Gastroesophageal sphincter (tissue), 4 donors: ENCODE measurements around the gene IL18BP. TPM values are rescaled to one million over a fixed set of nuclear protein-coding genes. Genes with fewer than 3 reads are reported as not detected.

Experiments
- ATAC-seq: fragments of 150-250 bp; one replicate; pipeline ENCODE4 v1.9.1; 2016; ENCODE audit warnings: mild to moderate bottlenecking, moderate library complexity
- H3K27ac ChIP-seq, 4 donors: fragments of 200-600 bp; sonication (generic) in 3 of 4; 1 replicate in 3 of 4; 2 replicates in 1 of 4; pipeline ENCODE4 v1.5.1; 2016 to 2019
- H3K27me3 ChIP-seq: fragments of 200-600 bp; sonication (generic); one replicate; pipeline ENCODE4 v1.5.1; 2019
- H3K36me3 ChIP-seq, 2 donors: fragments of 200-600 bp; sonication (generic); one replicate each; pipeline ENCODE4 v1.5.1; 2019; ENCODE audit warnings: control low read depth in 1 of 2
- H3K4me1 ChIP-seq, 3 donors: fragments of 200-600 bp; sonication (generic); 1 replicate in 2 of 3; 2 replicates in 1 of 3; pipeline ENCODE4 v1.5.1; 2016 to 2019; ENCODE audit warnings: control low read depth in 2 of 3
- H3K4me3 ChIP-seq, 2 donors: fragments of 200-600 bp; sonication (generic); one replicate each; pipeline ENCODE4 v1.5.1; 2019; ENCODE audit warnings: mild to moderate bottlenecking in 1 of 2, moderate library complexity in 1 of 2
- H3K9me3 ChIP-seq, 3 donors: fragments of 200-600 bp; sonication (generic); one replicate each; pipeline ENCODE4 v1.5.1; 2017 to 2019; ENCODE audit warnings: control low read depth in 2 of 3
- CTCF ChIP-seq, 4 experiments: fragments of 200-600 bp in 2 of 4; fragments of 450-650 bp in 2 of 4; sonication (generic) in 1 of 4; IDR thresholded peaks; one replicate each; pipeline ENCODE4 v1.5.1; 2017 to 2019; ENCODE audit warnings: antibody characterized with exemption in 4 of 4, mild to moderate bottlenecking in 2 of 4, moderate library complexity in 2 of 4
- EP300 ChIP-seq: sonication (generic); formaldehyde crosslinking; IDR thresholded peaks from one replicate; pipeline ENCODE4 v1.6.1; 2017; ENCODE audit warnings: antibody characterized with exemption, mild to moderate bottlenecking
- POLR2A ChIP-seq, 2 donors: fragments of 450-650 bp; IDR thresholded peaks; one replicate each; pipeline ENCODE4 v1.6.1; 2017; ENCODE audit warnings: antibody characterized with exemption in 2 of 2, mild to moderate bottlenecking in 2 of 2, moderate library complexity in 1 of 2
- POLR2AphosphoS5 ChIP-seq: sonication (generic); formaldehyde crosslinking; IDR thresholded peaks from one replicate; pipeline ENCODE4 v1.6.1; 2017; ENCODE audit warnings: antibody characterized with exemption
- WGBS, 2 donors: methylation state at CpG; one replicate each; pipeline ENCODE4 v1.1.5; 2018; ENCODE audit warnings: low coverage in 1 of 2; 5-methylcytosine and 5-hydroxymethylcytosine counted together
- total RNA-seq, 4 donors: library from RNA; depleted of rRNA; stranded (reverse); fragments of >200 nt; gene quantifications; one replicate each; pipeline ENCODE4 v1.1.0, GENCODE V29; 2016

The IL18BP gene
- total RNA-seq, 4 donors from 2014 or later = 2.5 to 8.9 (median 6.7) TPM

- no peak overlapping the region for H3K4me3 ChIP-seq
- no peaks in the 10 kb centered on the region for H3K27me3 ChIP-seq
- H3K36me3 ChIP-seq = peaks cover 3 to 42% of the 10 kb centered on the region in 2 donors
- H3K27ac ChIP-seq = no peak overlapping the region
- peaks cover 0 to 12% (median 4%) of the 10 kb centered on the region in 3 donors for H3K4me1 ChIP-seq
- no peak for ATAC-seq
- H3K9me3 ChIP-seq = no peaks in the 10 kb centered on the region
- TF ChIP-seq CTCF (IDR thresholded peaks at IDR 0.05) (no peak), POLR2AphosphoS5 (no peak), POLR2A (IDR thresholded peaks at IDR 0.05) (no peak), EP300 (no peak)
- 90% methylated on average over 2 of the region's 3 CpGs; no CpG with 5 or more reads in 1 of the 2 donors for WGBS, 2 donors
These were observed 3.9 kb upstream of the IL18BP start for GRCh38 chr11:71994786-71995185.

- no peaks in the 10 kb centered on the region for H3K27me3 ChIP-seq
- H3K36me3 ChIP-seq = peaks cover 3 to 36% of the 10 kb centered on the region in 2 donors
- no peak for TF ChIP-seq POLR2A (IDR thresholded peaks at IDR 0.05)
- TF ChIP-seq EP300 = no peak
- no peak for TF ChIP-seq CTCF (IDR thresholded peaks at IDR 0.05)
- TF ChIP-seq POLR2AphosphoS5 = no peak
- 100% methylated on average over 1 of the region's 3 CpGs; no CpG with 5 or more reads in 1 of the 2 donors for WGBS, 2 donors
- no peaks in the 10 kb centered on the region for H3K9me3 ChIP-seq
- ATAC-seq = no peak
- no peak overlapping the region for H3K4me3 ChIP-seq
- no peak overlapping the region for H3K27ac ChIP-seq
- H3K4me1 ChIP-seq = peaks cover 5 to 22% (median 7%) of the 10 kb centered on the region in 3 donors
These were observed 2.9 kb upstream of the IL18BP start for GRCh38 chr11:71995726-71996291.

GRCh38 chr11:71996517-71996916 lies 2.2 kb upstream of the IL18BP start:
- H3K9me3 ChIP-seq = no peaks in the 10 kb centered on the region
- H3K27me3 ChIP-seq = no peaks in the 10 kb centered on the region
- peaks cover 0 to 36% of the 10 kb centered on the region in 2 donors for H3K36me3 ChIP-seq
- H3K4me3 ChIP-seq = no peak overlapping the region
- no peak overlapping the region for H3K27ac ChIP-seq
- no peak for TF ChIP-seq CTCF (IDR thresholded peaks at IDR 0.05)
- TF ChIP-seq EP300 = no peak
- no CpG with 5 or more reads among the region's 4 CpGs for WGBS, 2 donors
- peaks cover 5 to 29% (median 7%) of the 10 kb centered on the region in 3 donors for H3K4me1 ChIP-seq
- ATAC-seq = no peak

- no peak for ATAC-seq
- Histone ChIP-seq H3K4me1 (peaks cover 5 to 33% (median 7%) of the 10 kb centered on the region in 3 donors), H3K4me3 (no peak overlapping the region), H3K36me3 (peaks cover 0 to 36% of the 10 kb centered on the region in 2 donors), H3K27ac (no peak overlapping the region), H3K27me3 (no peaks in the 10 kb centered on the region), H3K9me3 (no peaks in the 10 kb centered on the region)
- no peak for TF ChIP-seq CTCF (IDR thresholded peaks at IDR 0.05)
- no peak for TF ChIP-seq POLR2AphosphoS5
- no peak for TF ChIP-seq EP300
- TF ChIP-seq POLR2A (IDR thresholded peaks at IDR 0.05) = no peak
- 66 to 100% methylated on average over 4 of the region's 8 CpGs for WGBS, 2 donors
These were observed 1.8 kb upstream of the IL18BP start for GRCh38 chr11:71996946-71997345.

- ATAC-seq = no peak
- Histone ChIP-seq H3K9me3 (no peaks in the 10 kb centered on the region), H3K27ac (no peak overlapping the region), H3K4me3 (no peak overlapping the region), H3K4me1 (peaks cover 5 to 40% (median 7%) of the 10 kb centered on the region in 3 donors), H3K27me3 (no peaks in the 10 kb centered on the region), H3K36me3 (peaks cover 0 to 41% of the 10 kb centered on the region in 2 donors)
- TF ChIP-seq POLR2A (IDR thresholded peaks at IDR 0.05) (no peak), CTCF (IDR thresholded peaks at IDR 0.05) (no peak), EP300 (no peak), POLR2AphosphoS5 (no peak)
- 100% methylated on average over 1 of the region's 3 CpGs; no CpG with 5 or more reads in 1 of the 2 donors for WGBS, 2 donors
These were observed 1.1 kb upstream of the IL18BP start for GRCh38 chr11:71997594-71997993.
